SK-N-SH treated with all-trans-retinoic acid at 6 μM for 48 hours (cell line): Measurements from ENCODE around the gene LRRC43.

ENCODE experiments used
- ATAC-seq: fragments of 200-7000 bp; cut with Tn5 transposase; 3 replicates; pipeline ENCODE4 v1.9.1; 2020; ENCODE audit warnings: mild to moderate bottlenecking, moderate library complexity
- ARNTL ChIP-seq: fragments of 450-650 bp; formaldehyde crosslinking; IDR thresholded peaks from 2 replicates; pipeline ENCODE4 v1.5.0; 2020; ENCODE audit warnings: low read depth, mild to moderate bottlenecking, moderate library complexity, borderline replicate concordance
- BACH2 ChIP-seq: fragments of 250-450 bp; sonication (Bioruptor Pico); IDR thresholded peaks from 2 replicates; pipeline ENCODE4 v1.9.0; 2021; ENCODE audit warnings: mild to moderate bottlenecking, borderline replicate concordance
- CSRNP3 ChIP-seq: fragments of 250-450 bp; sonication (Bioruptor Pico); IDR thresholded peaks from 2 replicates; pipeline ENCODE4 v1.5.1; 2021; ENCODE audit warnings: mild to moderate bottlenecking, moderate library complexity
- ESRRG ChIP-seq: fragments of 250-450 bp; sonication (Bioruptor Pico); IDR thresholded peaks from 2 replicates; pipeline ENCODE4 v1.6.1; 2021; ENCODE audit warnings: mild to moderate bottlenecking
- GLIS3 ChIP-seq: fragments of 250-450 bp; sonication (Bioruptor Pico); IDR thresholded peaks from 2 replicates; pipeline ENCODE4 v1.5.0; 2020; ENCODE audit warnings: mild to moderate bottlenecking, moderate library complexity
- ISL1 ChIP-seq: fragments of 250-450 bp; sonication (Bioruptor Pico); IDR thresholded peaks from 2 replicates; pipeline ENCODE4 v2.1.2; 2022; ENCODE audit warnings: mild to moderate bottlenecking, moderate library complexity
- OSR1 ChIP-seq: fragments of 250-450 bp; sonication (Bioruptor Pico); IDR thresholded peaks from 2 replicates; pipeline ENCODE4 v1.8.0; 2022; ENCODE audit warnings: moderate library complexity, mild to moderate bottlenecking, inconsistent platforms
- PPARA ChIP-seq: fragments of 250-450 bp; sonication (Bioruptor Pico); IDR thresholded peaks from 2 replicates; pipeline ENCODE4 v1.5.0; 2020; ENCODE audit warnings: mild to moderate bottlenecking, borderline replicate concordance
- RARB ChIP-seq: fragments of 250-450 bp; sonication (Bioruptor Pico); IDR thresholded peaks from 2 replicates; pipeline ENCODE4 v1.8.0; 2021; ENCODE audit warnings: mild to moderate bottlenecking, moderate library complexity
- SNAI2 ChIP-seq: fragments of 250-450 bp; sonication (Bioruptor Pico); IDR thresholded peaks from 2 replicates; pipeline ENCODE4 v1.5.0; 2020; ENCODE audit warnings: mild to moderate bottlenecking, moderate library complexity
- TCF4 ChIP-seq: fragments of 250-450 bp; sonication (Bioruptor Pico); IDR thresholded peaks from 2 replicates; pipeline ENCODE4 v1.8.0; 2021; ENCODE audit warnings: mild to moderate bottlenecking, moderate library complexity, borderline replicate concordance
- TOX ChIP-seq: fragments of 250-450 bp; sonication (Bioruptor Pico); IDR thresholded peaks from 2 replicates; pipeline ENCODE4 v1.8.0; 2021; ENCODE audit warnings: mild to moderate bottlenecking, moderate library complexity, borderline replicate concordance
- ZC3H10 ChIP-seq: fragments of 250-450 bp; sonication (Bioruptor Pico); IDR thresholded peaks from 2 replicates; pipeline ENCODE4 v1.5.1; 2021; ENCODE audit warnings: mild to moderate bottlenecking, moderate library complexity
- ZFP3 ChIP-seq: fragments of 250-450 bp; sonication (Bioruptor Pico); IDR thresholded peaks from 2 replicates; pipeline ENCODE4 v1.5.0; 2020; ENCODE audit warnings: mild to moderate bottlenecking, moderate library complexity
- ZFP30 ChIP-seq: fragments of 450-650 bp; formaldehyde crosslinking; IDR thresholded peaks from 2 replicates; pipeline ENCODE4 v1.5.0; 2022; ENCODE audit warnings: mild to moderate bottlenecking, moderate library complexity
- ZNF565 ChIP-seq: fragments of 450-650 bp; formaldehyde crosslinking; conservative IDR thresholded peaks from 2 replicates; pipeline ENCODE4 v1.5.0; 2020; ENCODE audit warnings: low read depth, mild to moderate bottlenecking, moderate library complexity
- ZNF70 ChIP-seq: fragments of 450-650 bp; formaldehyde crosslinking; IDR thresholded peaks from 2 replicates; pipeline ENCODE4 v1.5.0; 2020; ENCODE audit warnings: mild to moderate bottlenecking, moderate library complexity
- ZNF8 ChIP-seq: fragments of 450-650 bp; formaldehyde crosslinking; IDR thresholded peaks from 2 replicates; pipeline ENCODE4 v1.5.0; 2020; ENCODE audit warnings: mild to moderate bottlenecking, moderate library complexity
- TF ChIP-seq, protein P1 (sequence below): fragments of 250-450 bp; sonication (Bioruptor Pico); IDR thresholded peaks from 2 replicates; pipeline ENCODE4 v1.5.0; 2020; ENCODE audit warnings: mild to moderate bottlenecking, moderate library complexity
- TF ChIP-seq, protein P2 (sequence below): fragments of 250-450 bp; sonication (Bioruptor Pico); IDR thresholded peaks from 2 replicates; pipeline ENCODE4 v1.8.0; 2021; ENCODE audit warnings: low read depth, mild to moderate bottlenecking, moderate library complexity, borderline replicate concordance
- TF ChIP-seq, protein P3 (sequence below): fragments of 250-450 bp; sonication (Bioruptor Pico); IDR thresholded peaks from 2 replicates; pipeline ENCODE4 v1.8.0; 2020; ENCODE audit warnings: mild to moderate bottlenecking, moderate library complexity, borderline replicate concordance
- TF ChIP-seq, protein P4 (sequence below): fragments of 250-450 bp; sonication (Bioruptor Pico); IDR thresholded peaks from 2 replicates; pipeline ENCODE4 v1.5.1; 2020; ENCODE audit warnings: low read depth, mild to moderate bottlenecking, moderate library complexity

The LRRC43 gene

GRCh38 chr12:122184517-122184916 lies 1.6 kb downstream of the LRRC43 start:
- ATAC-seq, result no peak
- no peak for TF ChIP-seq ISL1 (CRISPR knock-in tag)
- TF ChIP-seq ESRRG (CRISPR knock-in tag), result no peak
- no peak for TF ChIP-seq CSRNP3 (CRISPR knock-in tag)
- TF ChIP-seq TCF4, result no peak
- TF ChIP-seq, protein P1, sequence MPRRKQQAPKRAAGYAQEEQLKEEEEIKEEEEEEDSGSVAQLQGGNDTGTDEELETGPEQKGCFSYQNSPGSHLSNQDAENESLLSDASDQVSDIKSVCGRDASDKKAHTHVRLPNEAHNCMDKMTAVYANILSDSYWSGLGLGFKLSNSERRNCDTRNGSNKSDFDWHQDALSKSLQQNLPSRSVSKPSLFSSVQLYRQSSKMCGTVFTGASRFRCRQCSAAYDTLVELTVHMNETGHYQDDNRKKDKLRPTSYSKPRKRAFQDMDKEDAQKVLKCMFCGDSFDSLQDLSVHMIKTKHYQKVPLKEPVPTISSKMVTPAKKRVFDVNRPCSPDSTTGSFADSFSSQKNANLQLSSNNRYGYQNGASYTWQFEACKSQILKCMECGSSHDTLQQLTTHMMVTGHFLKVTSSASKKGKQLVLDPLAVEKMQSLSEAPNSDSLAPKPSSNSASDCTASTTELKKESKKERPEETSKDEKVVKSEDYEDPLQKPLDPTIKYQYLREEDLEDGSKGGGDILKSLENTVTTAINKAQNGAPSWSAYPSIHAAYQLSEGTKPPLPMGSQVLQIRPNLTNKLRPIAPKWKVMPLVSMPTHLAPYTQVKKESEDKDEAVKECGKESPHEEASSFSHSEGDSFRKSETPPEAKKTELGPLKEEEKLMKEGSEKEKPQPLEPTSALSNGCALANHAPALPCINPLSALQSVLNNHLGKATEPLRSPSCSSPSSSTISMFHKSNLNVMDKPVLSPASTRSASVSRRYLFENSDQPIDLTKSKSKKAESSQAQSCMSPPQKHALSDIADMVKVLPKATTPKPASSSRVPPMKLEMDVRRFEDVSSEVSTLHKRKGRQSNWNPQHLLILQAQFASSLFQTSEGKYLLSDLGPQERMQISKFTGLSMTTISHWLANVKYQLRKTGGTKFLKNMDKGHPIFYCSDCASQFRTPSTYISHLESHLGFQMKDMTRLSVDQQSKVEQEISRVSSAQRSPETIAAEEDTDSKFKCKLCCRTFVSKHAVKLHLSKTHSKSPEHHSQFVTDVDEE (CRISPR knock-in tag), result no peak
- TF ChIP-seq ZNF565 (CRISPR knock-in tag), result no peak
- no peak for TF ChIP-seq ZC3H10 (CRISPR knock-in tag)
- no peak for TF ChIP-seq ZNF8
- no peak for TF ChIP-seq ZFP3
- TF ChIP-seq PPARA (CRISPR knock-in tag), result no peak
- TF ChIP-seq OSR1 (CRISPR knock-in tag), result no peak
- TF ChIP-seq, protein P2, sequence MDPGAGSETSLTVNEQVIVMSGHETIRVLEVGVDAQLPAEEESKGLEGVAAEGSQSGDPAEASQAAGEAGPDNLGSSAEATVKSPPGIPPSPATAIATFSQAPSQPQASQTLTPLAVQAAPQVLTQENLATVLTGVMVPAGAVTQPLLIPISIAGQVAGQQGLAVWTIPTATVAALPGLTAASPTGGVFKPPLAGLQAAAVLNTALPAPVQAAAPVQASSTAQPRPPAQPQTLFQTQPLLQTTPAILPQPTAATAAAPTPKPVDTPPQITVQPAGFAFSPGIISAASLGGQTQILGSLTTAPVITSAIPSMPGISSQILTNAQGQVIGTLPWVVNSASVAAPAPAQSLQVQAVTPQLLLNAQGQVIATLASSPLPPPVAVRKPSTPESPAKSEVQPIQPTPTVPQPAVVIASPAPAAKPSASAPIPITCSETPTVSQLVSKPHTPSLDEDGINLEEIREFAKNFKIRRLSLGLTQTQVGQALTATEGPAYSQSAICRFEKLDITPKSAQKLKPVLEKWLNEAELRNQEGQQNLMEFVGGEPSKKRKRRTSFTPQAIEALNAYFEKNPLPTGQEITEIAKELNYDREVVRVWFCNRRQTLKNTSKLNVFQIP, result no peak
- TF ChIP-seq, protein P3, sequence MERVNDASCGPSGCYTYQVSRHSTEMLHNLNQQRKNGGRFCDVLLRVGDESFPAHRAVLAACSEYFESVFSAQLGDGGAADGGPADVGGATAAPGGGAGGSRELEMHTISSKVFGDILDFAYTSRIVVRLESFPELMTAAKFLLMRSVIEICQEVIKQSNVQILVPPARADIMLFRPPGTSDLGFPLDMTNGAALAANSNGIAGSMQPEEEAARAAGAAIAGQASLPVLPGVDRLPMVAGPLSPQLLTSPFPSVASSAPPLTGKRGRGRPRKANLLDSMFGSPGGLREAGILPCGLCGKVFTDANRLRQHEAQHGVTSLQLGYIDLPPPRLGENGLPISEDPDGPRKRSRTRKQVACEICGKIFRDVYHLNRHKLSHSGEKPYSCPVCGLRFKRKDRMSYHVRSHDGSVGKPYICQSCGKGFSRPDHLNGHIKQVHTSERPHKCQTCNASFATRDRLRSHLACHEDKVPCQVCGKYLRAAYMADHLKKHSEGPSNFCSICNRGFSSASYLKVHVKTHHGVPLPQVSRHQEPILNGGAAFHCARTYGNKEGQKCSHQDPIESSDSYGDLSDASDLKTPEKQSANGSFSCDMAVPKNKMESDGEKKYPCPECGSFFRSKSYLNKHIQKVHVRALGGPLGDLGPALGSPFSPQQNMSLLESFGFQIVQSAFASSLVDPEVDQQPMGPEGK (CRISPR knock-in tag), result no peak
- no peak for TF ChIP-seq ZFP30 (CRISPR knock-in tag)
- TF ChIP-seq SNAI2 (CRISPR knock-in tag), result no peak
- TF ChIP-seq, protein P4, sequence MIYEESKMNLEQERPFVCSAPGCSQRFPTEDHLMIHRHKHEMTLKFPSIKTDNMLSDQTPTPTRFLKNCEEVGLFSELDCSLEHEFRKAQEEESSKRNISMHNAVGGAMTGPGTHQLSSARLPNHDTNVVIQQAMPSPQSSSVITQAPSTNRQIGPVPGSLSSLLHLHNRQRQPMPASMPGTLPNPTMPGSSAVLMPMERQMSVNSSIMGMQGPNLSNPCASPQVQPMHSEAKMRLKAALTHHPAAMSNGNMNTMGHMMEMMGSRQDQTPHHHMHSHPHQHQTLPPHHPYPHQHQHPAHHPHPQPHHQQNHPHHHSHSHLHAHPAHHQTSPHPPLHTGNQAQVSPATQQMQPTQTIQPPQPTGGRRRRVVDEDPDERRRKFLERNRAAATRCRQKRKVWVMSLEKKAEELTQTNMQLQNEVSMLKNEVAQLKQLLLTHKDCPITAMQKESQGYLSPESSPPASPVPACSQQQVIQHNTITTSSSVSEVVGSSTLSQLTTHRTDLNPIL (CRISPR knock-in tag), result no peak
- no peak for TF ChIP-seq GLIS3
- no peak for TF ChIP-seq RARB
- no peak for TF ChIP-seq ARNTL (CRISPR knock-in tag)

DNA sequence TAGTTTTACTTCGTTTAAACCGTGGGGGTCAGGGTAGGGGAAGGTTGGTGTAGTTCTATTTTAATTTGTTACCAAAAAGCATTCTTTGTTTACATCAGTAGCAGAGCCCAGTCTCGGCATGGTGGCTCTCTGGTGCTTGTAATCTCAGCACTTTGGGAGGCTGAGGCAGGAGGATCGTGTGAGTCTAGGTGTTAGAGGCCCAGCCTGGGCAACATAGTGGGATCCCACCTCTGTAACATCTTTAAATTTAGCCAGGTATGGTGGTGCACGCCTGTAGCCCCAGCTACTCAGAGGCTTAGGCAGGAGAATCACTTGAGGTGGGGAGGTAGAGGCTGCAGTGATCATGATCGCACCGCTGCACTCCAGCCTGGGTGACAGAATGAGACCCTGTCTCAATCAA lies 2.2 kb downstream of the LRRC43 start:
- TF ChIP-seq BACH2 (CRISPR knock-in tag), result no peak
- TF ChIP-seq ZNF70 (CRISPR knock-in tag), result no peak
- no peak for TF ChIP-seq ESRRG (CRISPR knock-in tag)
- no peak for TF ChIP-seq ZFP3
- no peak for TF ChIP-seq SNAI2 (CRISPR knock-in tag)
- TF ChIP-seq, protein P4 (CRISPR knock-in tag), result no peak
- TF ChIP-seq, protein P2, result no peak
- TF ChIP-seq GLIS3, result no peak
- TF ChIP-seq CSRNP3 (CRISPR knock-in tag), result no peak
- TF ChIP-seq ZNF8, result no peak
- TF ChIP-seq TOX (CRISPR knock-in tag), result no peak
- ATAC-seq, result no peak
